Parathyroid adenoma (tissue), 2 donors: ENCODE measurements around the gene UBE2E2.

Experiments used
- H2AFZ ChIP-seq: fragments of 300-600 bp; sonication (generic); one replicate; pipeline ENCODE4 v1.7.0; 2017; ENCODE audit warnings: antibody characterized with exemption, mild to moderate bottlenecking
- H3K27ac ChIP-seq: fragments of 300-600 bp; sonication (generic); one replicate; pipeline ENCODE4 v1.7.0; 2017
- H3K27me3 ChIP-seq: fragments of 300-600 bp; sonication (generic); one replicate; pipeline ENCODE4 v1.7.0; 2017; ENCODE audit warnings: low read length; ENCODE audit not compliant: control insufficient read depth, insufficient read depth
- H3K36me3 ChIP-seq: fragments of 300-600 bp; sonication (generic); one replicate; pipeline ENCODE4 v1.7.0; 2017; ENCODE audit warnings: low read length; ENCODE audit not compliant: control insufficient read depth, insufficient read depth
- H3K4me1 ChIP-seq: fragments of 300-600 bp; sonication (generic); one replicate; pipeline ENCODE4 v1.7.0; 2017; ENCODE audit warnings: control low read depth
- H3K4me2 ChIP-seq: fragments of 300-600 bp; sonication (generic); one replicate; pipeline ENCODE4 v1.7.0; 2017; ENCODE audit warnings: low read length
- H3K4me3 ChIP-seq: fragments of 300-600 bp; sonication (generic); one replicate; pipeline ENCODE4 v1.7.0; 2017; ENCODE audit warnings: low read depth, low read length
- H3K79me2 ChIP-seq: fragments of 300-600 bp; sonication (generic); one replicate; pipeline ENCODE4 v1.7.0; 2017; ENCODE audit warnings: control low read depth
- H3K9ac ChIP-seq: fragments of 300-600 bp; sonication (generic); one replicate; pipeline ENCODE4 v1.7.0; 2017; ENCODE audit warnings: mild to moderate bottlenecking
- H3K9me3 ChIP-seq: fragments of 300-600 bp; sonication (generic); one replicate; pipeline ENCODE4 v1.7.0; 2017; ENCODE audit warnings: low read length; ENCODE audit not compliant: control insufficient read depth
- TF ChIP-seq, protein P1 (sequence below): fragments of 300-600 bp; sonication (generic); IDR thresholded peaks from one replicate; pipeline ENCODE4 v1.7.0; 2017; ENCODE audit warnings: antibody characterized with exemption, mild to moderate bottlenecking
- donor health status: primary hyperparathyroidism.

The UBE2E2 gene

DNA sequence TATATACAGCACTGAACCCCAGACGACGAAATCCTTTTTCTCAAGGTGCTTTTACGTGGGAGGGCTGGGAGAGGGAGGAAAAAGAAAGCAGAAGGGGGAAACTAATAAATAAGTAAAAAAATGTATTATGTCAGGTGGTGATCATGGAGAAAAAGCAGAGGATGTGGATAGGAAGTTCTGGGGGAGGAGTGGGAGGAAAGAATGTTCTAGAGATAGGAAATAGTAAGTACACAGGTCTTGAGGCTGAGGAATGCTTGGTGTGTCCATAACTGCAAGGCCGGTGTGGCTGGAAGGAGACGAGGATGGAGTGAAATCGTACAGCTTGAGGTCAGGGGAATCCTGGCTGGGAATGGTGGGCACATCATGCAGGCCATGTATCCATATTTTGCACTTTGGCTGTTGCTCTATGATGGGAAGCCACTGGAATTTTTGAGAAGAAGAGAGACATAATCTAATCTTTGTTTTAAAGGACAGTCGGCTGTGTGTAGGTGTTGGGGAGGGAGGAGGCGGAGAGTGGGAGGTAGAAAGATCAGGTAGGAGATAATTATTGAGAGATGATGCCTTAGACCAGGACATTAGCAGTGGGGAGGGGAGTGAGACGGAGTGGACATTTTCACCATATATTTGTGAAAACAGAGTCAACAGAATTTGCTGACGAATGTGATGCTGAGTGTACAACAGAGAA lies 1.8 kb upstream of the UBE2E2 start:
- no peaks in the 10 kb centered on the region for H3K9me3 ChIP-seq
- no peak overlapping the region for H3K9ac ChIP-seq
- H3K4me3 ChIP-seq = no peak overlapping the region
- H3K36me3 ChIP-seq = no peaks in the 10 kb centered on the region
- H3K27ac ChIP-seq = no peak overlapping the region
- TF ChIP-seq, protein P1, sequence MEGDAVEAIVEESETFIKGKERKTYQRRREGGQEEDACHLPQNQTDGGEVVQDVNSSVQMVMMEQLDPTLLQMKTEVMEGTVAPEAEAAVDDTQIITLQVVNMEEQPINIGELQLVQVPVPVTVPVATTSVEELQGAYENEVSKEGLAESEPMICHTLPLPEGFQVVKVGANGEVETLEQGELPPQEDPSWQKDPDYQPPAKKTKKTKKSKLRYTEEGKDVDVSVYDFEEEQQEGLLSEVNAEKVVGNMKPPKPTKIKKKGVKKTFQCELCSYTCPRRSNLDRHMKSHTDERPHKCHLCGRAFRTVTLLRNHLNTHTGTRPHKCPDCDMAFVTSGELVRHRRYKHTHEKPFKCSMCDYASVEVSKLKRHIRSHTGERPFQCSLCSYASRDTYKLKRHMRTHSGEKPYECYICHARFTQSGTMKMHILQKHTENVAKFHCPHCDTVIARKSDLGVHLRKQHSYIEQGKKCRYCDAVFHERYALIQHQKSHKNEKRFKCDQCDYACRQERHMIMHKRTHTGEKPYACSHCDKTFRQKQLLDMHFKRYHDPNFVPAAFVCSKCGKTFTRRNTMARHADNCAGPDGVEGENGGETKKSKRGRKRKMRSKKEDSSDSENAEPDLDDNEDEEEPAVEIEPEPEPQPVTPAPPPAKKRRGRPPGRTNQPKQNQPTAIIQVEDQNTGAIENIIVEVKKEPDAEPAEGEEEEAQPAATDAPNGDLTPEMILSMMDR = no peak
- H3K27me3 ChIP-seq = no peaks in the 10 kb centered on the region
- no peak overlapping the region for H3K4me2 ChIP-seq
- peak overlapping the region; percentile 96 for H2AFZ ChIP-seq
- no peaks in the 10 kb centered on the region for H3K79me2 ChIP-seq
- H3K4me1 ChIP-seq = no peaks in the 10 kb centered on the region

DNA sequence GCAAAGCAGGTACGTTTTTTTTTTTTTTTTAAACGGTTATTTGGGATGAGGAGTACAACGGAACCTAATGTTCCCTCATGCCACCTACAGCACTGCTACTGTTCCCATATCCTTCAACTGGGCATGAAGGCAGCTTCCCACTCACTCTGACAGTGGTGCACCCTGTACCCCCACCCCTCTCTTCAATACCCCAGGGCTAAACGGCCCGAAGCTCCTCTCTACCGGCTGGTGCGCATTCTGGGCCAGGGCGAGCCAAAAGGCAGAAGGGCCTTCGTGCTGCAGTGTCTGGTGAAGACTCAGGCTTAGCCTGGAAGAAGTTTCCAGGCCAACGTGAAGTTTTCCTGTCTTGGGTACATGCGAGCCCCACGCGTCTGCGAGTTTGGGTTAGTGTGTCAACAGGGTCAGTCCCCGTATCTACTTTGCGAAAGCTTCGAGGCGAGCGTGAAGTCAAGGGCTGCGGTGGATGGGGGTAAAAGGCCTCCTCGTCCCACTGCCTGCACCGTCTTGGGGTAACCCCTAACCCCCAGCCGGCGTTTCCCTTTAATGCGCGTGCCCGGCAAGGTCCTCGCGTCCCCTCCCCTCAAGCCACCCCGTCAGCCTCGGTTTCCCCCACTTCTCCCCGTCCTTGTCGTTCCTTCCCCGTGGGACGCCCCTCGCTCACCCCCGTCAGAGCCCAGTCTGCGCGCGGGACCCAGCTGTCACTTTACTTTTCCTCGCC lies 765 bp upstream of the UBE2E2 start:
- Histone ChIP-seq H3K27ac (peak overlapping the region; percentile 71), H3K9me3 (no peaks in the 10 kb centered on the region), H3K4me2 (peak overlapping the region; percentile 64), H3K4me1 (no peaks in the 10 kb centered on the region), H3K27me3 (no peaks in the 10 kb centered on the region), H3K4me3 (peak overlapping the region; percentile 63), H3K36me3 (no peaks in the 10 kb centered on the region), H2AFZ (peak overlapping the region; percentile 96), H3K79me2 (no peaks in the 10 kb centered on the region), H3K9ac (no peak overlapping the region)
- TF ChIP-seq, protein P1 = no peak

DNA sequence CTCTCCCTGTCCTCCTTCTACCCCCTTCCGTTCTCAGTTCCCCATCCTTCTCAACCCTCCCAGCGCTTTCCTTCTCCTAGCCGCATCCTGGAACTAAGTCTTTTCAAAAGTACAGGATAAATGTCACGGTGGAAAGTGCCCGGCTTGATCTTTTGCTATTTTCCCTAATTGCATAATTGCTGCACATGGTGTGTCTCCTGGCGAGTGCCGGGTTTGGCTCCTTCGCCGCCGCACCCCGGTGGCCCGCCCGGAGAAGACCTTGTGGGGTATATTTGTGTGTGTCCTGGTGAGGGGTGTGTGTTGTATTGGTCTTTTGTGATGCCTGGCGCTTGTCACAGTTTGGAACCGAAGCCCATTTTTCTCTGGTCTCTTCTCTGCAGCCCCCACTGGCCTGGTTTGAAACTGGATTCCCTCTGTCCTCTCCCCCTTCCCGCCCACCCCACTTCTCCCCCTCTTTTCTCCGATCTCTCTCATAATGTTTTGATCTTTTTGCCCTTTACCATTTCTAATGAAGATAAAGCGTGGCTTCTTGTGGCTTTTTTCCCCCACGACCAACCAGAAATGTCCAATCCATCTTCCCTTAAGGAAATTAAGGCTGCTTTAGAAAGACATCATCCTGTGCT lies 692 bp downstream of the UBE2E2 start:
- TF ChIP-seq, protein P1 = no peak
- H3K27ac ChIP-seq = peak overlapping the region; percentile 45

DNA sequence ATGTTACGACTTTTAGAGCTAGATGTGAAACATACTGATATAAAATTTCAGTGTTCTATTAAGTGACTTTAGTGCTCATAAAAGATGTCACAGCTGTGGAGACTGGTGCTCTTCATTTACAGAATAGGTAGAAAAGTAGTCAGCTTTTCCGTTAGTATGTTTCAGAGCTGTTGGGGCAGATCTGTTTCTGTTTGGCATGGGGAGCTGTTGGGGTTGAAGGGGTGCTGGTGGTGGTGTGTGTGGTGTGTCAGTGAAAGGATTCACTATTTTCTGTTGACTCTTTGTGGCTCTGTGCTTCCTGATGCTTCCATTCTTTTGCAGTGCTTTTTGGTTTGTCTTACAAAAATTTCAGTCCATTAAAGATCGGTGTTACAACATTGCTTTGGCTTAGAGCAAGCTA lies 3.2 kb downstream of the UBE2E2 start:
- H2AFZ ChIP-seq = no peak overlapping the region
- H3K4me3 ChIP-seq = no peak overlapping the region
- H3K9me3 ChIP-seq = no peaks in the 10 kb centered on the region
- no peak overlapping the region for H3K9ac ChIP-seq
- no peak overlapping the region for H3K4me2 ChIP-seq
- H3K36me3 ChIP-seq = no peaks in the 10 kb centered on the region
- no peaks in the 10 kb centered on the region for H3K4me1 ChIP-seq
- H3K27me3 ChIP-seq = no peaks in the 10 kb centered on the region
- no peak overlapping the region for H3K27ac ChIP-seq
- peaks cover 8% of the 10 kb centered on the region for H3K79me2 ChIP-seq
- TF ChIP-seq, protein P1 = no peak

More for the DNA sequence above, 692 bp downstream of the UBE2E2 start:
- Histone ChIP-seq H3K4me3 (peak overlapping the region; percentile 80), H2AFZ (peak overlapping the region; percentile 90), H3K27me3 (no peaks in the 10 kb centered on the region), H3K4me2 (peak overlapping the region; percentile 80), H3K9ac (peak overlapping the region; percentile 40), H3K36me3 (no peaks in the 10 kb centered on the region), H3K9me3 (no peaks in the 10 kb centered on the region), H3K4me1 (no peaks in the 10 kb centered on the region), H3K79me2 (peaks cover 3% of the 10 kb centered on the region)
